Neural progenitor cell (in vitro differentiated cells): Measurements from ENCODE around the gene SRBD1.

Source experiments
- EZH2 ChIP-seq: fragments of 200-600 bp; sonication (generic); IDR thresholded peaks from 2 replicates; pipeline ENCODE4 v1.6.1; 2017; ENCODE audit warnings: antibody characterized with exemption, mild to moderate bottlenecking, moderate library complexity
- TF ChIP-seq, protein P1 (sequence below): fragments of 200-600 bp; sonication (generic); IDR thresholded peaks from 2 replicates; pipeline ENCODE4 v1.5.1; 2017; ENCODE audit warnings: antibody characterized with exemption, mild to moderate bottlenecking

GRCh38 chr2:45438872-45439665 is 172.0 kb downstream of the SRBD1 start:
- TF ChIP-seq, protein P1, sequence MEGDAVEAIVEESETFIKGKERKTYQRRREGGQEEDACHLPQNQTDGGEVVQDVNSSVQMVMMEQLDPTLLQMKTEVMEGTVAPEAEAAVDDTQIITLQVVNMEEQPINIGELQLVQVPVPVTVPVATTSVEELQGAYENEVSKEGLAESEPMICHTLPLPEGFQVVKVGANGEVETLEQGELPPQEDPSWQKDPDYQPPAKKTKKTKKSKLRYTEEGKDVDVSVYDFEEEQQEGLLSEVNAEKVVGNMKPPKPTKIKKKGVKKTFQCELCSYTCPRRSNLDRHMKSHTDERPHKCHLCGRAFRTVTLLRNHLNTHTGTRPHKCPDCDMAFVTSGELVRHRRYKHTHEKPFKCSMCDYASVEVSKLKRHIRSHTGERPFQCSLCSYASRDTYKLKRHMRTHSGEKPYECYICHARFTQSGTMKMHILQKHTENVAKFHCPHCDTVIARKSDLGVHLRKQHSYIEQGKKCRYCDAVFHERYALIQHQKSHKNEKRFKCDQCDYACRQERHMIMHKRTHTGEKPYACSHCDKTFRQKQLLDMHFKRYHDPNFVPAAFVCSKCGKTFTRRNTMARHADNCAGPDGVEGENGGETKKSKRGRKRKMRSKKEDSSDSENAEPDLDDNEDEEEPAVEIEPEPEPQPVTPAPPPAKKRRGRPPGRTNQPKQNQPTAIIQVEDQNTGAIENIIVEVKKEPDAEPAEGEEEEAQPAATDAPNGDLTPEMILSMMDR: no peak
- TF ChIP-seq EZH2: no peak
